ENCODE results near the gene SYTL4. TPM values are rescaled to one million over a fixed set of nuclear protein-coding genes. Genes with fewer than 3 reads are reported as not detected.

Gene SYTL4
- total and polyA plus RNA-seq, 2 of the 13 experiments (the other 11 are each of a cell fraction or from before 2014, with no cell fraction given): 0.41 to 0.73 TPM

DNA sequence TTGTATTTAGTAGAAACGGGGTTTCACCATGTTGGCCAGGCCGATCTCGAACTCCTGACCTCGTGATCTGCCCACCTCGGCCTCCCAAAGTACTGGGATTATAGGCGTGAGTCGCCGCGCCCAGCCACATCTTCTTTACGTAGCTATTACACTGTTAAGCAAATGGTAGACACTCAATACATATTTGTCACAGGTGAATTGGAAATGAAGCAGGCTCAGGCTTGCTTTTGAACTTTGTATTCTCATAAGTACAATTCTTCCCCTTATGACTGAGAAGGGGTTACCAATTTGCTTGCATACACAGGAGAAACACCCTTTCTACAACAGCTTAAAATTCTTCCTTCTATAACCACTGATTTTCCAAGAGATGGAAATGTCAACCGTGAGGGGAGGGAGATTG, 88.7 kb downstream of the SYTL4 start:
- Histone ChIP-seq H3K4me1 (ENCODE audit: insufficient read depth, low read length) (peaks cover 50% of the 10 kb centered on the region), H3K36me3 (replicated peaks in 1 of 2; ENCODE audit: control insufficient read depth in 1 of 2, insufficient read depth in 2 of 2, low read length in 2 of 2) (no peaks in the 10 kb centered on the region), H3K4me2 (ENCODE audit: low read depth, low read length) (no peak overlapping the region), H3K27me3 (ENCODE audit: control insufficient read depth in 1 of 2, insufficient read depth in 2 of 2, low read length in 2 of 2) (no peaks in the 10 kb centered on the region), H3K9me3 (ENCODE audit: low read length) (no peaks in the 10 kb centered on the region), H4K20me1 (ENCODE audit: insufficient read depth, low read length) (no peaks in the 10 kb centered on the region), H2AFZ (ENCODE audit: low read length) (no peak overlapping the region), H3K27ac (ENCODE audit: extremely low read length, insufficient read depth, low read length) (no peak overlapping the region), H3K9ac (ENCODE audit: insufficient read depth, low read depth, low read length) (no peak overlapping the region), H3K79me2 (ENCODE audit: insufficient read depth, low read length) (no peaks in the 10 kb centered on the region), H3K4me3 (replicated peaks in 1 of 3; ENCODE audit: insufficient read depth in 1 of 3, low read depth in 2 of 3, low read length in 3 of 3) (no peak overlapping the region)
- CTCF ChIA-PET (ENCODE audit: low intra/inter-chr PET ratio, low total read pairs): no interaction called here
- FAIRE-seq (no peak), DNase-seq (ENCODE audit: low spot score) (no peak), ATAC-seq (no peak)
- no TSS peak for BruUV-seq (replicated peaks)
- in situ Hi-C loops (cut with HindIII; ENCODE audit: extremely low pct_ligation_motif_present, low pct_unique_long_range_greater_than_20kb) (no loop called here), intact Hi-C loops (cut with micrococcal nuclease; ENCODE audit: unreplicated experiment) (no loop called here)
- 97% methylated on average over 11 of the region's 11 CpGs for WGBS (ENCODE audit: low lambda C conversion rate)
- POLR2A ChIA-PET: no interaction called here
- no peak for TF ChIP-seq RFX1 (IDR thresholded peaks at IDR 0.05)
- TF ChIP-seq RNF2 (conservative IDR thresholded peaks at IDR 0.05; ENCODE audit: low read depth): no peak
- no peak for TF ChIP-seq HOXA7 (CRISPR knock-in tag; IDR thresholded peaks at IDR 0.05)
- TF ChIP-seq HDAC2 (CRISPR knock-in tag; IDR thresholded peaks at IDR 0.05): no peak
- TF ChIP-seq MXI1 (IDR thresholded peaks at IDR 0.05; ENCODE audit: borderline replicate concordance, low read depth, low read length): no peak

DNA sequence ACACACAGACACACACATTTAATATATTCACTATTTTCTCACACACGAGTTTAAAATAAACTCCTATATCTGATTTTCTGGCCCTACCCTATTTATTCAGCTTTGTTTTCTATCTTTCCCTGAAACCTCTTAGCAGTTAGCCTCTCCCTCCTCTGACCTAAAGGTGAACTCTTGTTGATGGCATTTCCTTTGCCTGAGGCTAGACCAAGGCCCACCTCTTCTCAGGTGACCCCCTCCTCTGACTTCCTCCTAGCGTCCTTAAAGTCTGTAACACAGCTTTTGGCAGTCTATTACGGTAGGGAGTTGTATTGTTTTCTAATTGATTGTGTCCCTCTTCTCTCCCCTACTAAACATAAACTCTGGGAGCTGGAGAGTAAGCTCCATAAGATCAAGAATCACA, 89.6 kb downstream of the SYTL4 start:
- BruUV-seq (replicated peaks): no TSS peak
- Histone ChIP-seq H3K36me3 (replicated peaks in 1 of 2; ENCODE audit: control insufficient read depth in 1 of 2, insufficient read depth in 2 of 2, low read length in 2 of 2) (no peaks in the 10 kb centered on the region), H3K27ac (ENCODE audit: extremely low read length, insufficient read depth, low read length) (no peak overlapping the region), H3K4me3 (replicated peaks in 1 of 3; ENCODE audit: insufficient read depth in 1 of 3, low read depth in 2 of 3, low read length in 3 of 3) (no peak overlapping the region), H3K4me1 (ENCODE audit: insufficient read depth, low read length) (peaks cover 41% of the 10 kb centered on the region), H3K27me3 (ENCODE audit: control insufficient read depth in 1 of 2, insufficient read depth in 2 of 2, low read length in 2 of 2) (no peaks in the 10 kb centered on the region), H3K4me2 (ENCODE audit: low read depth, low read length) (no peak overlapping the region), H3K79me2 (ENCODE audit: insufficient read depth, low read length) (no peaks in the 10 kb centered on the region), H2AFZ (ENCODE audit: low read length) (no peak overlapping the region), H3K9me3 (ENCODE audit: low read length) (no peaks in the 10 kb centered on the region), H3K9ac (ENCODE audit: insufficient read depth, low read depth, low read length) (no peak overlapping the region), H4K20me1 (ENCODE audit: insufficient read depth, low read length) (no peaks in the 10 kb centered on the region)
- no peak for ATAC-seq
- no peak for FAIRE-seq
- in situ Hi-C loops (cut with HindIII; ENCODE audit: extremely low pct_ligation_motif_present, low pct_unique_long_range_greater_than_20kb) (no loop called here), intact Hi-C loops (cut with micrococcal nuclease; ENCODE audit: unreplicated experiment) (no loop called here)
- ChIA-PET POLR2A (no interaction called here), CTCF (ENCODE audit: low intra/inter-chr PET ratio, low total read pairs) (no interaction called here)
- DNase-seq (ENCODE audit: low spot score): no peak
- WGBS (ENCODE audit: low lambda C conversion rate): 67% methylated on average over 3 of the region's 3 CpGs
- TF ChIP-seq AGO1 (IDR thresholded peaks at IDR 0.05; ENCODE audit: low read depth, low read length, poor library complexity, severe bottlenecking): no peak
- TF ChIP-seq, protein P1, sequence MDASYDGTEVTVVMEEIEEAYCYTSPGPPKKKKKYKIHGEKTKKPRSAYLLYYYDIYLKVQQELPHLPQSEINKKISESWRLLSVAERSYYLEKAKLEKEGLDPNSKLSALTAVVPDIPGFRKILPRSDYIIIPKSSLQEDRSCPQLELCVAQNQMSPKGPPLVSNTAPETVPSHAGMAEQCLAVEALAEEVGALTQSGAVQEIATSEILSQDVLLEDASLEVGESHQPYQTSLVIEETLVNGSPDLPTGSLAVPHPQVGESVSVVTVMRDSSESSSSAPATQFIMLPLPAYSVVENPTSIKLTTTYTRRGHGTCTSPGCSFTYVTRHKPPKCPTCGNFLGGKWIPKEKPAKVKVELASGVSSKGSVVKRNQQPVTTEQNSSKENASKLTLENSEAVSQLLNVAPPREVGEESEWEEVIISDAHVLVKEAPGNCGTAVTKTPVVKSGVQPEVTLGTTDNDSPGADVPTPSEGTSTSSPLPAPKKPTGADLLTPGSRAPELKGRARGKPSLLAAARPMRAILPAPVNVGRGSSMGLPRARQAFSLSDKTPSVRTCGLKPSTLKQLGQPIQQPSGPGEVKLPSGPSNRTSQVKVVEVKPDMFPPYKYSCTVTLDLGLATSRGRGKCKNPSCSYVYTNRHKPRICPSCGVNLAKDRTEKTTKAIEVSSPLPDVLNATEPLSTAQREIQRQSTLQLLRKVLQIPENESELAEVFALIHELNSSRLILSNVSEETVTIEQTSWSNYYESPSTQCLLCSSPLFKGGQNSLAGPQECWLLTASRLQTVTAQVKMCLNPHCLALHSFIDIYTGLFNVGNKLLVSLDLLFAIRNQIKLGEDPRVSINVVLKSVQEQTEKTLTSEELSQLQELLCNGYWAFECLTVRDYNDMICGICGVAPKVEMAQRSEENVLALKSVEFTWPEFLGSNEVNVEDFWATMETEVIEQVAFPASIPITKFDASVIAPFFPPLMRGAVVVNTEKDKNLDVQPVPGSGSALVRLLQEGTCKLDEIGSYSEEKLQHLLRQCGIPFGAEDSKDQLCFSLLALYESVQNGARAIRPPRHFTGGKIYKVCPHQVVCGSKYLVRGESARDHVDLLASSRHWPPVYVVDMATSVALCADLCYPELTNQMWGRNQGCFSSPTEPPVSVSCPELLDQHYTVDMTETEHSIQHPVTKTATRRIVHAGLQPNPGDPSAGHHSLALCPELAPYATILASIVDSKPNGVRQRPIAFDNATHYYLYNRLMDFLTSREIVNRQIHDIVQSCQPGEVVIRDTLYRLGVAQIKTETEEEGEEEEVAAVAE (CRISPR knock-in tag; IDR thresholded peaks at IDR 0.05; ENCODE audit: borderline replicate concordance): no peak
- TF ChIP-seq, protein P2, sequence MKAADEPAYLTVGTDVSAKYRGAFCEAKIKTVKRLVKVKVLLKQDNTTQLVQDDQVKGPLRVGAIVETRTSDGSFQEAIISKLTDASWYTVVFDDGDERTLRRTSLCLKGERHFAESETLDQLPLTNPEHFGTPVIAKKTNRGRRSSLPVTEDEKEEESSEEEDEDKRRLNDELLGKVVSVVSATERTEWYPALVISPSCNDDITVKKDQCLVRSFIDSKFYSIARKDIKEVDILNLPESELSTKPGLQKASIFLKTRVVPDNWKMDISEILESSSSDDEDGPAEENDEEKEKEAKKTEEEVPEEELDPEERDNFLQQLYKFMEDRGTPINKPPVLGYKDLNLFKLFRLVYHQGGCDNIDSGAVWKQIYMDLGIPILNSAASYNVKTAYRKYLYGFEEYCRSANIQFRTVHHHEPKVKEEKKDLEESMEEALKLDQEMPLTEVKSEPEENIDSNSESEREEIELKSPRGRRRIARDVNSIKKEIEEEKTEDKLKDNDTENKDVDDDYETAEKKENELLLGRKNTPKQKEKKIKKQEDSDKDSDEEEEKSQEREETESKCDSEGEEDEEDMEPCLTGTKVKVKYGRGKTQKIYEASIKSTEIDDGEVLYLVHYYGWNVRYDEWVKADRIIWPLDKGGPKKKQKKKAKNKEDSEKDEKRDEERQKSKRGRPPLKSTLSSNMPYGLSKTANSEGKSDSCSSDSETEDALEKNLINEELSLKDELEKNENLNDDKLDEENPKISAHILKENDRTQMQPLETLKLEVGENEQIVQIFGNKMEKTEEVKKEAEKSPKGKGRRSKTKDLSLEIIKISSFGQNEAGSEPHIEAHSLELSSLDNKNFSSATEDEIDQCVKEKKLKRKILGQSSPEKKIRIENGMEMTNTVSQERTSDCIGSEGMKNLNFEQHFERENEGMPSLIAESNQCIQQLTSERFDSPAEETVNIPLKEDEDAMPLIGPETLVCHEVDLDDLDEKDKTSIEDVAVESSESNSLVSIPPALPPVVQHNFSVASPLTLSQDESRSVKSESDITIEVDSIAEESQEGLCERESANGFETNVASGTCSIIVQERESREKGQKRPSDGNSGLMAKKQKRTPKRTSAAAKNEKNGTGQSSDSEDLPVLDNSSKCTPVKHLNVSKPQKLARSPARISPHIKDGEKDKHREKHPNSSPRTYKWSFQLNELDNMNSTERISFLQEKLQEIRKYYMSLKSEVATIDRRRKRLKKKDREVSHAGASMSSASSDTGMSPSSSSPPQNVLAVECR (CRISPR knock-in tag; IDR thresholded peaks at IDR 0.05; ENCODE audit: borderline replicate concordance): no peak
- TF ChIP-seq FOXO1 (CRISPR knock-in tag; IDR thresholded peaks at IDR 0.05): no peak
- no peak for TF ChIP-seq ZSCAN12 (CRISPR knock-in tag; IDR thresholded peaks at IDR 0.05)
- TF ChIP-seq NFE2 (CRISPR knock-in tag; IDR thresholded peaks at IDR 0.05): no peak
- no peak for TF ChIP-seq ZNF251 (CRISPR knock-in tag; IDR thresholded peaks at IDR 0.05)

All from HepG2 (cell line).